ENCODE data around the gene MAGI3. TPM values are rescaled to one million over a fixed set of nuclear protein-coding genes. Genes with fewer than 3 reads are reported as not detected.

MAGI3 gene
- total RNA-seq, 1 donor from 2014 or later = 13.0 TPM

DNA sequence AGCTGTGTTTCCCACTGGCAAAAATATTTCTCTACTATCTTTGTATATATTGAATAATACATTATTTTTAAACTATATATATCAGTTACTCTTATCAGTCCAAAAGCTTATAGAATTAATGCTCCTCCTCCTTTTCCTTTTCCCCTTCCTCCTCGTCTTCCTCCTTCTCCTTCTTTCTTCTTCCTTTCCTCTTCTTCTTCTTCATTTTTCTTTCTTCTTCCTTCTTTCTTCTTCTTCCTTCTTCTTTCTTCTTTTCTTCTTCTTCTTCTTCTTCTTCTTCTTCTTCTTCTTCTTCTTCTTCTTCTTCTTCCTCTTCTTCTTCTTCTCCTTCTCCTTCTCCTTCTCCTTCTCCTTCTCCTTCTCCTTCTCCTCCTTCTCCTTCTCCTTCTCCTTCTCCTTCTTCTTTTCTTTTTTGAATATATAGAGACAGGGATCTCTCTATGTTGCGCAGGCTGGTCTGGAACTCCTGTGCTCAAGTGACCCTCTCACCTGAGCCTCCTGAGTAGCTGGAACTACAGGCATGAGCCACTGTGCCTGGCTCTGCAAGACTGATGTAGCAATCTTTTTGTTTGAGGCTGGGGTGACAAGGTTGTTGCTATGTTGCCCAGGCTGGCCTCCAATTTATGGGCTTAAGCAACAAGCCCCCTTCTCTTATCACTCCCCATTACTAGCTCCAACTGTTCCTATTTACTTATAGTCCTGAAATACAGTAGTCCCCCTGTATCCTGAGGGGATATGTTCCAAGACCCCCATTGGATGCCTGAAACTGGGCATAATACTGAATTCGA, 47.4 kb downstream of the MAGI3 start:
- Histone ChIP-seq H3K27me3 (ENCODE audit: control insufficient read depth in 3 of 3, insufficient read depth in 3 of 3, low read length in 3 of 3) (no peaks in the 10 kb centered on the region), H3K27ac (ENCODE audit: low read depth, low read length) (no peak overlapping the region), H3K4me3 (ENCODE audit: low read length in 3 of 3) (no peak overlapping the region), H3K36me3 (ENCODE audit: control insufficient read depth in 3 of 3, insufficient read depth in 3 of 3, low read length in 3 of 3) (no peaks in the 10 kb centered on the region), H3K9me3 (ENCODE audit: control insufficient read depth in 3 of 3, low read length in 3 of 3) (no peaks in the 10 kb centered on the region), H3K9ac (ENCODE audit: low read depth in 1 of 3, low read length in 3 of 3) (no peak overlapping the region), H3K4me1 (ENCODE audit: control insufficient read depth in 3 of 3, insufficient read depth in 3 of 3, low read length in 3 of 3) (no peaks in the 10 kb centered on the region)

DNA sequence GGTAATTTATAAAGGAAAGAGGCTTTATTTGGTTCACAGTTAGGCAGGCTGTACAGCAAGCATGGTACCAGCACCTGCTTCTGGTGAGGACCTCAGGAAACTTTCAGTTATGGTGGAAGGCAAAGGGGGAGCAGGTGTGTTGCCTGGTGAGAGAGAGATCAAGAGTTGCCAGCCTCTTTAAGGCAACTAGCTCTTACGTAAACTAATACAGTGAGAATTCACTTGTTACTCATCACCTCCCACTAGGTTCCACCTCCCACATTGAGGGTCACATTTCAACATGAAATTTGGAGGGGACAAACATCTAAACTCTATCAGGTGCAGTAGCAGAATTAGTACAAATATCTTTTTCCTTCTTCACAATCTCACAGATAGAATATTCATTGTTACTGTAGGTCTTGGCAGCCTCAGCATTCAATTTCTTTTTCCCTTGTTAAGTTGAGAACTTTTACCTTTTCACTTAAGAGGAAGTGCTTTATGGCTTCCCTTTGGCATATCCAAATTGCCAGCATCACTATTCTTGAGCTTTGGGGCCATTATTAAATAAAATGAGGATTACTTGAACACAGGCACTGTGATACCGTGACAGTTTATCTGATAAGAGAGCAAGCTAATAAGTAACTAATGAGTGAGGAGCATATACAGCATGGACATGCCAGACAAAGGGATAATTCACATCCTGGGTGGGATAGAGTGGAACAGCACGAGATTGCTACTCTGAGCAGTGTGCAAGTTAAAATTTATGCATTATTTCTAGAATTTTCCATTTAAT, 48.4 kb downstream of the MAGI3 start:
- H3K27ac ChIP-seq (ENCODE audit: low read depth, low read length) = no peak overlapping the region
- H3K9me3 ChIP-seq (ENCODE audit: control insufficient read depth in 3 of 3, low read length in 3 of 3) = no peaks in the 10 kb centered on the region
- H3K9ac ChIP-seq (ENCODE audit: low read depth in 1 of 3, low read length in 3 of 3) = no peak overlapping the region
- H3K27me3 ChIP-seq (ENCODE audit: control insufficient read depth in 3 of 3, insufficient read depth in 3 of 3, low read length in 3 of 3) = no peaks in the 10 kb centered on the region
- H3K36me3 ChIP-seq (ENCODE audit: control insufficient read depth in 3 of 3, insufficient read depth in 3 of 3, low read length in 3 of 3) = no peaks in the 10 kb centered on the region
- H3K4me3 ChIP-seq (ENCODE audit: low read length in 3 of 3) = no peak overlapping the region
- H3K4me1 ChIP-seq (ENCODE audit: control insufficient read depth in 3 of 3, insufficient read depth in 3 of 3, low read length in 3 of 3) = no peaks in the 10 kb centered on the region

DNA sequence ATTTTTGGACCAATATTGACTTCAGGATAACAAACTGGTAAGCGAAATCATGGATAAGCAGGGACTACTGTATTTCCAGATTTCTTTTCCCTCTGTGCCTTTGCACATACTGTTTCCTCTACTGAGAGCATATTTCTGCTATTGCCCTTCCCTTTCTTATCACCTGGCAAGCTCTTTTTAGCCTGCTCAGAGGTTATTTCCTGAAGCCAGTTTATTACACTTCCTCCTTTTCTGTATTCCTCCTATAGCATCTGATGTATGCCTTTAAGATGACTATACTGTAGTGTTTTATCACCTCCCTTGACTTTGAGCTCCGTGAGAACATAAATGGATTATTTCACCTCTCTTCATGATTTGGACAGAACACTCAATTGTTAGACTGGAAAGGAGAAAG, 49.0 kb downstream of the MAGI3 start:
- Histone ChIP-seq H3K9me3 (ENCODE audit: control insufficient read depth in 3 of 3, low read length in 3 of 3) (no peaks in the 10 kb centered on the region), H3K4me1 (ENCODE audit: control insufficient read depth in 3 of 3, insufficient read depth in 3 of 3, low read length in 3 of 3) (no peaks in the 10 kb centered on the region), H3K27ac (ENCODE audit: low read depth, low read length) (no peak overlapping the region), H3K9ac (ENCODE audit: low read depth in 1 of 3, low read length in 3 of 3) (no peak overlapping the region), H3K4me3 (ENCODE audit: low read length in 3 of 3) (no peak overlapping the region), H3K36me3 (ENCODE audit: control insufficient read depth in 3 of 3, insufficient read depth in 3 of 3, low read length in 3 of 3) (no peaks in the 10 kb centered on the region), H3K27me3 (ENCODE audit: control insufficient read depth in 3 of 3, insufficient read depth in 3 of 3, low read length in 3 of 3) (no peaks in the 10 kb centered on the region)

DNA sequence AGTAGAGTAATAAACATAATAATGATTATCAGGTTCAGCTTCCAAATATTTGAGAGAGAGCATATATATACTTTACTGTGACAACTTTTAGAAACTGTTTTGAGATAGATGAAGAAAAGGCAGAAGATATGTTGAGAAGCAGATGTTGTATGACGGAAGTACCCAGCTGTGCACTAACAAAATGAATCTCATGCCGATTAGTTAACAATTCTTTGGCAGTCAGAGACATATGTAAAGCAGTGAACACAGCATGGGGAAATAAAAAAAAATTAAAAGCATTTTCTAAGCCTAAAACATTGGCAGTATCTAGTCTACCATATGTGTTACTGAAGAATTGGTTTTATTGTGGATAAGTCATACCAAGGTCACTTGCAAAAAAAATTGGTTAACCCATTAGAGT, 51.8 kb downstream of the MAGI3 start:
- no peaks in the 10 kb centered on the region for H3K9me3 ChIP-seq (ENCODE audit: control insufficient read depth in 3 of 3, low read length in 3 of 3)
- no peaks in the 10 kb centered on the region for H3K4me1 ChIP-seq (ENCODE audit: control insufficient read depth in 3 of 3, insufficient read depth in 3 of 3, low read length in 3 of 3)
- no peak overlapping the region for H3K4me3 ChIP-seq (ENCODE audit: low read length in 3 of 3)
- H3K9ac ChIP-seq (ENCODE audit: low read depth in 1 of 3, low read length in 3 of 3) = no peak overlapping the region
- no peaks in the 10 kb centered on the region for H3K27me3 ChIP-seq (ENCODE audit: control insufficient read depth in 3 of 3, insufficient read depth in 3 of 3, low read length in 3 of 3)
- no peaks in the 10 kb centered on the region for H3K36me3 ChIP-seq (ENCODE audit: control insufficient read depth in 3 of 3, insufficient read depth in 3 of 3, low read length in 3 of 3)
- no peak overlapping the region for H3K27ac ChIP-seq (ENCODE audit: low read depth, low read length)

DNA sequence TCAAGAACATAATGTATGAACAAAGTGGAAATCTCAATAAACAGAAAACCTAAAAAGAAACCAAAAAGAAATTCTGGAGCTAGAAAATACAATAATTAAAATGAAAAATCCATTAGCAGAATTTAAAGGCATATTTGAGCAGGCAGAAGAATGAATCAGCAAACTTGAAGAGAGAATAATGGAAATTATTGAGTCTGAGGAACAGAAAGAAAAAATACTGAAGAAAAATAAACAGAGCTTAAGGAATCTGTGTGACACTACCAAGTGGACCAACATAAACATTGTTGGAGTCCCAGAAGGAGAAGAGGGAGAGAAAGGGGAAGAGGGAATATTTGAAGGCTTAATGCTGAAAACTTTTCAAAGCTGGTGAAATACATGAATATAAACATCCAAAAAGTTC, 54.5 kb downstream of the MAGI3 start:
- no peak overlapping the region for H3K27ac ChIP-seq (ENCODE audit: low read depth, low read length)
- no peaks in the 10 kb centered on the region for H3K9me3 ChIP-seq (ENCODE audit: control insufficient read depth in 3 of 3, low read length in 3 of 3)
- no peak overlapping the region for H3K4me3 ChIP-seq (ENCODE audit: low read length in 3 of 3)
- H3K4me1 ChIP-seq (ENCODE audit: control insufficient read depth in 3 of 3, insufficient read depth in 3 of 3, low read length in 3 of 3) = no peaks in the 10 kb centered on the region
- no peaks in the 10 kb centered on the region for H3K27me3 ChIP-seq (ENCODE audit: control insufficient read depth in 3 of 3, insufficient read depth in 3 of 3, low read length in 3 of 3)
- no peaks in the 10 kb centered on the region for H3K36me3 ChIP-seq (ENCODE audit: control insufficient read depth in 3 of 3, insufficient read depth in 3 of 3, low read length in 3 of 3)
- H3K9ac ChIP-seq (ENCODE audit: low read depth in 1 of 3, low read length in 3 of 3) = no peak overlapping the region

DNA sequence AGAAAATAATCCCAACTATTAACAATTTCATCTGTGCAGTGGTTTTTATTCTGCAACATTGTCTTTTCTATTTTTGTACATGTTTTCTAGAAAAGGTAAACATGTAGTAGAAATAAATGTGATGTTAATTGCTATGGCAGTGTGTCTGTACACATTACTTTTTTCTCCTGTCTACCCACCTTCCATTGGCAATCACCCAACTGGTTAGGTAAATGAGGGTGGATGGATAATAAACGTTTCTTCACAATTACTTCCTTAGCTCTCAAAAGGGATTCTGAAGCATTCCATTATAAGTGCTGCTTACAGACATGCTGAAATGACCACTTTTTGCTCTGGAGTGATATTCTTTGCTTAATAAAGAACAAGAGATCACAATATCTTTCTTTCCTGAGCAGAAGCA, 61.4 kb downstream of the MAGI3 start:
- Histone ChIP-seq H3K9ac (ENCODE audit: low read depth in 1 of 3, low read length in 3 of 3) (no peak overlapping the region), H3K9me3 (ENCODE audit: control insufficient read depth in 3 of 3, low read length in 3 of 3) (no peaks in the 10 kb centered on the region), H3K27me3 (ENCODE audit: control insufficient read depth in 3 of 3, insufficient read depth in 3 of 3, low read length in 3 of 3) (no peaks in the 10 kb centered on the region), H3K27ac (ENCODE audit: low read depth, low read length) (no peak overlapping the region), H3K4me1 (ENCODE audit: control insufficient read depth in 3 of 3, insufficient read depth in 3 of 3, low read length in 3 of 3) (no peaks in the 10 kb centered on the region), H3K36me3 (ENCODE audit: control insufficient read depth in 3 of 3, insufficient read depth in 3 of 3, low read length in 3 of 3) (no peaks in the 10 kb centered on the region), H3K4me3 (ENCODE audit: low read length in 3 of 3) (no peak overlapping the region)

DNA sequence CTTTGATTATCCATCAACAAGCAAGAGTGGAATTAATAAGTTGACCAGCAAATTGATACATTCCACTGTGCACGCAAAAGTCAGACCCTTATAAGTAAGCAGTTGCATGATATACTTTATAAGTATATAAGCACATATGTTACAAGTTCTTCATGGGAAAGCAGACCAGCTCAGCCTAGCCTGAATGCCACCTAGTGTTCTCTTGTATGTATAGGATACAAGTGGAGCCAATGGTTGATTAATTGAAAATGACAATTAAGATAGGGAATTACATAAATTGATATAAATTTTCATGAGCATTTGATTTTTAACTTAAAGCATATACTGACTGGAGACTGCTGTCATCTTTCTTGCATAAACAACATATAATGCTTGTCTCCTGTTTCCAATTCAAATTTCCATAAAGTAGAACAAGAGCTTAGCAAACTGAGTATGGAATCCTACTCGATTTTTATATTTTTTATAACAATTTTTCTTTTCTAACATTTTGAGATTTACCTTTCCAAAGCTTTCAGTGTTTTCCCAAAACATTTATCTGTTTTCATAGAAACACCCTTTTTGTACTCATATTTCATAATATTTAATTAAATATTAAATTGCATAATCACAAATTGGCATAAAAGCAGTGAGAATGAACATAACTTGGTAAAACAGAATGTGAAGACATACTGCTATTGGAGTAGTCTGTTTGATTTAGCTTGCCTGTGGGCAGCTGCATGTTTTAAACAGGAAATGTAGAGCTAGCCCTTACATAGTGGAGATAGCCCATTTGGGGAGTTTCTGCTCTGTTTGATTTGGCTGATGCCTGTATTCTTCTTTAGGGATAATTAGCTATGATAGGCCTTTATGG, 62.8 kb downstream of the MAGI3 start:
- Histone ChIP-seq H3K4me3 (ENCODE audit: low read length in 3 of 3) (no peak overlapping the region), H3K4me1 (ENCODE audit: control insufficient read depth in 3 of 3, insufficient read depth in 3 of 3, low read length in 3 of 3) (no peaks in the 10 kb centered on the region), H3K9me3 (ENCODE audit: control insufficient read depth in 3 of 3, low read length in 3 of 3) (no peaks in the 10 kb centered on the region), H3K27me3 (ENCODE audit: control insufficient read depth in 3 of 3, insufficient read depth in 3 of 3, low read length in 3 of 3) (no peaks in the 10 kb centered on the region), H3K9ac (ENCODE audit: low read depth in 1 of 3, low read length in 3 of 3) (no peak overlapping the region), H3K36me3 (ENCODE audit: control insufficient read depth in 3 of 3, insufficient read depth in 3 of 3, low read length in 3 of 3) (no peaks in the 10 kb centered on the region), H3K27ac (ENCODE audit: low read depth, low read length) (no peak overlapping the region)

DNA sequence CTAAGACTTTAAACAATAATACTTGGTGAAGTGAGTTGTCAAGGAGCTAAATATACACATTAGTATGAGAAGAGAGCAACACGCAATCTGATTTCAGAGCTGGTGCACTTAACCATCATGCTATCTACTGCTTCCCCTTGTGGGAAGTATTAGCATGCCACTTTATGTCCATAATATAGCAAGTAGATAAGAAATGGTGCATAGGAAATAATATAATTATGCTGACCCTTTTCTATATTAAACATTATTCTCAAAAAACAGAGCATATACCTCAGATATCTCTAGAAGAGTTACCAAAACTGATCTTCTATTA, 63.4 kb downstream of the MAGI3 start:
- H3K9me3 ChIP-seq (ENCODE audit: control insufficient read depth in 3 of 3, low read length in 3 of 3) = no peaks in the 10 kb centered on the region
- no peak overlapping the region for H3K4me3 ChIP-seq (ENCODE audit: low read length in 3 of 3)
- no peak overlapping the region for H3K9ac ChIP-seq (ENCODE audit: low read depth in 1 of 3, low read length in 3 of 3)
- no peak overlapping the region for H3K27ac ChIP-seq (ENCODE audit: low read depth, low read length)
- H3K27me3 ChIP-seq (ENCODE audit: control insufficient read depth in 3 of 3, insufficient read depth in 3 of 3, low read length in 3 of 3) = no peaks in the 10 kb centered on the region
- no peaks in the 10 kb centered on the region for H3K36me3 ChIP-seq (ENCODE audit: control insufficient read depth in 3 of 3, insufficient read depth in 3 of 3, low read length in 3 of 3)
- H3K4me1 ChIP-seq (ENCODE audit: control insufficient read depth in 3 of 3, insufficient read depth in 3 of 3, low read length in 3 of 3) = no peaks in the 10 kb centered on the region

DNA sequence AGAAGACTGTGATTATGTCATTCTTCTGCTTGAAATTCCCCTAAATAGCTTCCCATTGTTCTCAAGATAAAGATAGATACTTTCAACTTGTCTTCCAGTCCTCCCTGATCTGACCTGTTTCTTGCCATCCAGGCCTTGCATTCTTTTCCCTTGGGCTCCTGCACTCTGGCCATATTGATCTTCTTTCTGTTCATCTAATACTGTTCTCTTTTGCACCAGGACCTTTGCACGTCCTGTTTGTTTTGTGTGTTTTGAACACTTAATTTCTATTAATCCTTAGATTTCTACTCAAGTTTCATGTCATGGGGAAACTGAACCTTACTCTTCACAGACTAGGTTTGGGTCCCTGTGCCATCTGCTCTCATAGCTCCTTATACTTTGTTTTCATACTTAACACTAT, 65.1 kb downstream of the MAGI3 start:
- H3K4me3 ChIP-seq (ENCODE audit: low read length in 3 of 3) = no peak overlapping the region
- H3K9ac ChIP-seq (ENCODE audit: low read depth in 1 of 3, low read length in 3 of 3) = no peak overlapping the region
- H3K36me3 ChIP-seq (ENCODE audit: control insufficient read depth in 3 of 3, insufficient read depth in 3 of 3, low read length in 3 of 3) = no peaks in the 10 kb centered on the region
- H3K27ac ChIP-seq (ENCODE audit: low read depth, low read length) = no peak overlapping the region
- no peaks in the 10 kb centered on the region for H3K4me1 ChIP-seq (ENCODE audit: control insufficient read depth in 3 of 3, insufficient read depth in 3 of 3, low read length in 3 of 3)
- H3K27me3 ChIP-seq (ENCODE audit: control insufficient read depth in 3 of 3, insufficient read depth in 3 of 3, low read length in 3 of 3) = no peaks in the 10 kb centered on the region
- H3K9me3 ChIP-seq (ENCODE audit: control insufficient read depth in 3 of 3, low read length in 3 of 3) = no peaks in the 10 kb centered on the region

DNA sequence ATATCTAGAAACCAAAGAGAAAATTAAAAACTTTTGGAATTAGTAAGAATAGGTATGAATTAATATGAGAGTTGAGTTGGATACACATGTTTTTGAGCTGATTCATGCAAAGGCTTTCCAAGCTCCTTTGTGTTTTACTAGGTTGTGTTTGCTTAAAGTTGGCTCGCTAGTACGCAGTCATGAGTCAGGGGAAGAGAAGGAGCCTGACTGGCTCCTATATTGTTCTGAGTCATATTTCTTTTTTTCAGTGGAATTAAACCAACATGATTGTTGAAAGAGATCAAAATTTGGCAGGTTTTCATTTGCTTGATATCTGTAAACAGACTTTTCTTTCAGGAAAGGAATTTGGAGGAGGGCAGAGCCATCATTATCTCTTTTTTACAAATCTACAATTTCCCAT, 66.7 kb downstream of the MAGI3 start:
- peaks cover 0 to 2% (median 0%) of the 10 kb centered on the region in 3 donors for H3K9me3 ChIP-seq (ENCODE audit: control insufficient read depth in 3 of 3, low read length in 3 of 3)
- no peak overlapping the region for H3K27ac ChIP-seq (ENCODE audit: low read depth, low read length)
- H3K4me1 ChIP-seq (ENCODE audit: control insufficient read depth in 3 of 3, insufficient read depth in 3 of 3, low read length in 3 of 3) = no peaks in the 10 kb centered on the region
- H3K27me3 ChIP-seq (ENCODE audit: control insufficient read depth in 3 of 3, insufficient read depth in 3 of 3, low read length in 3 of 3) = no peaks in the 10 kb centered on the region
- H3K36me3 ChIP-seq (ENCODE audit: control insufficient read depth in 3 of 3, insufficient read depth in 3 of 3, low read length in 3 of 3) = no peaks in the 10 kb centered on the region
- H3K4me3 ChIP-seq (ENCODE audit: low read length in 3 of 3) = no peak overlapping the region
- H3K9ac ChIP-seq (ENCODE audit: low read depth in 1 of 3, low read length in 3 of 3) = no peak overlapping the region
